IPS-20b (cell line): ENCODE data around the gene PACRG.

Experiments used
- H3K27ac ChIP-seq: one replicate; pipeline ENCODE4 v1.5.1; 2013; ENCODE audit warnings: low read length
- H3K27me3 ChIP-seq: 2 replicates; pipeline ENCODE4 v1.6.1; 2013; ENCODE audit warnings: mild to moderate bottlenecking, low read length, inconsistent platforms; ENCODE audit not compliant: insufficient read depth
- H3K36me3 ChIP-seq: 2 replicates; pipeline ENCODE4 v1.6.1; 2013; ENCODE audit warnings: low read depth, mild to moderate bottlenecking, inconsistent platforms, low read length, moderate library complexity; ENCODE audit not compliant: insufficient read depth
- H3K4me1 ChIP-seq: 2 replicates; pipeline ENCODE4 v1.6.1; 2013; ENCODE audit warnings: mild to moderate bottlenecking, control low read depth, inconsistent platforms, low read length, moderate library complexity; ENCODE audit not compliant: insufficient read depth
- H3K4me3 ChIP-seq: 2 replicates; pipeline ENCODE4 v1.5.1; 2013; ENCODE audit warnings: mild to moderate bottlenecking, low read length, inconsistent platforms
- H3K9ac ChIP-seq: 2 replicates; pipeline ENCODE4 v1.6.1; 2013; ENCODE audit warnings: low read depth, mild to moderate bottlenecking, inconsistent platforms, low read length, moderate library complexity
- H3K9me3 ChIP-seq: 2 replicates; pipeline ENCODE4 v1.6.1; 2013; ENCODE audit warnings: mild to moderate bottlenecking, low read depth, low read length, inconsistent platforms; ENCODE audit not compliant: insufficient read depth

PACRG gene

GRCh38 chr6:163063561-163063960 lies 335.8 kb downstream of the PACRG start:
- no peak overlapping the region for H3K27ac ChIP-seq
- no peak overlapping the region for H3K9ac ChIP-seq
- no peaks in the 10 kb centered on the region for H3K27me3 ChIP-seq
- no peaks in the 10 kb centered on the region for H3K9me3 ChIP-seq
- H3K4me1 ChIP-seq: no peaks in the 10 kb centered on the region
- no peaks in the 10 kb centered on the region for H3K36me3 ChIP-seq
- no peak overlapping the region for H3K4me3 ChIP-seq

DNA sequence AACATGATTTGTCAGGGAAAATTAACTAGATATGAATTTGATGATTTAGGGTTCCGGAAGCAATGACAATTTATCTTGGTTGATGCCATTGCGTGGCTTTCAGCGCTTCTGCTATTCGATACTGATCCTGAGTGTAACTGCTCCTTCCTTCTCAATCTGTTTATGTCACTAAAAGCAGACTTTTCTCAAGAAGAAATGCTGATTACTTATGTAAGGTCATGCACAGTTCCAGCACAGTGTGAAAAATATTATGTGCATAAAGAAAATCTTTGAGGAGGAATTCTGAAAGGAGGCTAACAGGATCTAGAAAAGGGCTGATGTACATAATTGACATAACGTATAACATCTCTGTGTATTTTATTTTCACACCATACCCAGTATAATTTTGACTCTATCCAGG lies 336.6 kb downstream of the PACRG start:
- Histone ChIP-seq H3K4me3 (no peak overlapping the region), H3K9me3 (no peaks in the 10 kb centered on the region), H3K27me3 (no peaks in the 10 kb centered on the region), H3K36me3 (no peaks in the 10 kb centered on the region), H3K4me1 (no peaks in the 10 kb centered on the region), H3K9ac (no peak overlapping the region), H3K27ac (no peak overlapping the region)

DNA sequence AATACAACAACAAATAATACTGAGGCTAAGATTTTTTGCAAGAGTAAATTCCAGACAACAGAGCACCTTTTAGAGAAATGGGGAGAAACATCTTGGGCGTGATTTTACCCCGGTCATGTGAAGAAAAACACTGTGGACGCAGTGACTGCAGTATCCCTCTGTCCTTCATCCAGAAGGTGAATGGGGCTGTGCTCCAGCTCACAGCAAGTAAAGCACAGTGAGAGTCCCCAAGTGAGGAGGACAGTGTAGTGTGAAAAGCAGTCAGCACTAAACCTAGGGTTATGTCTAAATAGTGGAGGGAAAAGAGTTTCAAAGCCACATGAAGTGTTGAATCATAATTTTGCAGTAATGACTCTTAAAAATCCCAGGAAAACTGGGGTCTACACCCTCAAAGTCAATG lies 338.4 kb downstream of the PACRG start:
- Histone ChIP-seq H3K4me1 (no peaks in the 10 kb centered on the region), H3K9ac (no peak overlapping the region), H3K9me3 (no peaks in the 10 kb centered on the region), H3K36me3 (no peaks in the 10 kb centered on the region), H3K4me3 (no peak overlapping the region), H3K27ac (no peak overlapping the region), H3K27me3 (no peaks in the 10 kb centered on the region)

DNA sequence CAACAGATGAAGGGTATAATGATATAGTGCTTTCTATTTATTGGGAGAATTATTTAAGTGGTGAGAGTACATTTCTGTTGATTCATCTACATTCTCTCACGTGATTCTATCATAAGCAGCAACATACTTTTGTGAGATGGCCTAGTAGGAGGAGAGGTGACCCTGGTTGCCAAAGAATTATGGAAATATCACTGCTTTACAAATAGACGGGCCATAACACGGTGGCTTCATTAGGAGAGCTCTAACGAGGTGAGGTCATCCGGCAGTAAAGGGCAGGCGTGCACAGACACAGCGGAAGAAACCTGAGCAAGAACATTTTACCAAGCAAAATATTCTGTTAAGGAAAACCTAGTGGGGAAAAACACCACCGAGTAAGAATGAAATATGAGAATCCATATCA lies 349.4 kb downstream of the PACRG start:
- Histone ChIP-seq H3K36me3 (no peaks in the 10 kb centered on the region), H3K4me3 (no peak overlapping the region), H3K9ac (no peak overlapping the region), H3K4me1 (no peaks in the 10 kb centered on the region), H3K27ac (no peak overlapping the region), H3K27me3 (no peaks in the 10 kb centered on the region), H3K9me3 (no peaks in the 10 kb centered on the region)

- Histone ChIP-seq H3K9ac (no peak overlapping the region), H3K4me3 (no peak overlapping the region), H3K27ac (no peak overlapping the region), H3K4me1 (peaks cover 12% of the 10 kb centered on the region; the same call in 1 of the 2 replicates), H3K9me3 (no peaks in the 10 kb centered on the region), H3K27me3 (no peaks in the 10 kb centered on the region), H3K36me3 (no peaks in the 10 kb centered on the region)
Measured at GRCh38 chr6:163078712-163079111, 350.9 kb downstream of the PACRG start.

GRCh38 chr6:163080228-163080627 lies 352.5 kb downstream of the PACRG start:
- Histone ChIP-seq H3K27ac (no peak overlapping the region), H3K9ac (no peak overlapping the region), H3K27me3 (no peaks in the 10 kb centered on the region), H3K4me1 (peaks cover 20% of the 10 kb centered on the region; the same call in 1 of the 2 replicates), H3K36me3 (no peaks in the 10 kb centered on the region), H3K4me3 (no peak overlapping the region), H3K9me3 (no peaks in the 10 kb centered on the region)

- H3K27me3 ChIP-seq: no peaks in the 10 kb centered on the region
- peaks cover 25% of the 10 kb centered on the region; the same call in 1 of the 2 replicates for H3K4me1 ChIP-seq
- H3K4me3 ChIP-seq: peak overlapping the region; percentile 37; the same call in 1 of the 2 replicates
- H3K27ac ChIP-seq: no peak overlapping the region
- H3K9me3 ChIP-seq: no peaks in the 10 kb centered on the region
- no peaks in the 10 kb centered on the region for H3K36me3 ChIP-seq
- no peak overlapping the region for H3K9ac ChIP-seq
Measured at GRCh38 chr6:163083141-163083540, 355.4 kb downstream of the PACRG start.

- Histone ChIP-seq H3K9me3 (no peaks in the 10 kb centered on the region), H3K27ac (no peak overlapping the region), H3K4me3 (no peak overlapping the region), H3K36me3 (no peaks in the 10 kb centered on the region), H3K4me1 (peaks cover 25% of the 10 kb centered on the region; the same call in 1 of the 2 replicates), H3K27me3 (no peaks in the 10 kb centered on the region), H3K9ac (no peak overlapping the region)
Measured at GRCh38 chr6:163085426-163085825, 357.7 kb downstream of the PACRG start.

- Histone ChIP-seq H3K36me3 (no peaks in the 10 kb centered on the region), H3K27ac (no peak overlapping the region), H3K9me3 (no peaks in the 10 kb centered on the region), H3K27me3 (no peaks in the 10 kb centered on the region), H3K9ac (no peak overlapping the region), H3K4me1 (peaks cover 25% of the 10 kb centered on the region; the same call in 1 of the 2 replicates), H3K4me3 (no peak overlapping the region)
Measured at GRCh38 chr6:163085861-163086623, 358.3 kb downstream of the PACRG start.

DNA sequence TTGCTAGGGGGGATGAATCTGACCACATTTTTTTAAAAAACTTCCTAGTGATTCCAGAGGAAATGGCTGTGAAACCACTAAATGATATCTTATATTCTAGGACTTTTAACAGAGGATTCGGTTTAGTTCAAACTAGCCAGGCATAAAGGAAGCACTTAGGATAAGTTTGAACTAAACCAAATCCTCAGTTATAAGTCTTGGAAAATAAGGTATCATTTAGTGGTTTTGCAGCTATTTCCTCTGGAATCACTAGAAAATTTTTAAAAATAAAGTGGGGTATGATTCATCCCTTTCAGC lies 358.8 kb downstream of the PACRG start:
- no peak overlapping the region for H3K27ac ChIP-seq
- H3K36me3 ChIP-seq: no peaks in the 10 kb centered on the region
- no peaks in the 10 kb centered on the region for H3K27me3 ChIP-seq
- H3K4me3 ChIP-seq: no peak overlapping the region
- H3K9ac ChIP-seq: no peak overlapping the region
- no peaks in the 10 kb centered on the region for H3K9me3 ChIP-seq
- peaks cover 25% of the 10 kb centered on the region; the same call in 1 of the 2 replicates for H3K4me1 ChIP-seq

DNA sequence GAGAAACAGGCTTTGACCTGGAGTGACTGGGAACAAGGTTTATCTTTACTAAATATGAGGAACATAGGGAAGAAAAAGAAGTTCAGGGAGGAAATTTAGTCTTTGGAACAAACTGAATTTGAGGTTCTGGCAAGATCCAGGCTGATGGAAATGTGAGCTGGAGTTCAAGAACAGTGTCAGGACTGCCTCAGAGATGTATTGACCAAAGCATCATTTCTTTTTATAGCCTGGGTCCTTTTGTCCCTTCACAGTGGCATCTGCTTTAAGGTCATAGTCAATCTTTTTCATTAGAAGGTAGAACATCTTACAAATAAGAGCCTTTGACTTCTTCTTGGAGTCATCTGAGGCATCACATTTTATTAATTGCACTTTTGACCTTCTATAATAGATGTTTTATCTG lies 360.2 kb downstream of the PACRG start:
- Histone ChIP-seq H3K4me1 (peaks cover 19% of the 10 kb centered on the region; the same call in 1 of the 2 replicates), H3K27ac (no peak overlapping the region), H3K36me3 (no peaks in the 10 kb centered on the region), H3K9ac (no peak overlapping the region), H3K27me3 (no peaks in the 10 kb centered on the region), H3K4me3 (no peak overlapping the region), H3K9me3 (no peaks in the 10 kb centered on the region)

DNA sequence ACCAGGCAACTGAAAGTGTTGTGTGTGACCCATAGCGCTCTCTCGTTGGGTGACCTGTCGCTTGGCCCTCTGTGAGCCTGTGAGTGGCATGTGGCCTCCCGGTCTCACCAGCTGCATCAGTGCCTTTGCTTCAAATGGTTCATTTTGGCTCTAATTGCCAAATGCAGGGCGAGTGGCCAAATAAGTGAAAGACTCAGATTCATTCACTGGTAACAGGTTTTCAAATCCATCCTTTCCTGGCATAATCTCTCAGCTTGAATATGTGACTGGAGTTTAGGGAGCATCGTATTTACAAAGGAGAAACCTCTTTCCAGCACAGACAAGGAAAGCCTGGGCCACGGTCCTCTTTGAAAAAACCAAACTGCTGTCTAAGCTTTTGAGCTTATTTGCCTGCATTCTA lies 365.1 kb downstream of the PACRG start:
- H3K27ac ChIP-seq: no peak overlapping the region
- H3K9ac ChIP-seq: no peak overlapping the region
- H3K4me1 ChIP-seq: peaks cover 3% of the 10 kb centered on the region; the same call in 1 of the 2 replicates
- H3K36me3 ChIP-seq: no peaks in the 10 kb centered on the region
- no peaks in the 10 kb centered on the region for H3K9me3 ChIP-seq
- no peak overlapping the region for H3K4me3 ChIP-seq
- H3K27me3 ChIP-seq: no peaks in the 10 kb centered on the region
